K562 (cell line): ENCODE measurements around the gene MTRF1L. TPM values are rescaled to one million over a fixed set of nuclear protein-coding genes. Genes with fewer than 3 reads are reported as not detected.
A peak's percentile ranks its signal among the peaks of the same experiment; 100 is the strongest.

Experiments used
- COPS2 ChIP-seq: fragments of 450-650 bp; conservative IDR thresholded peaks from 2 replicates; pipeline ENCODE4 v1.6.1; 2016; ENCODE audit warnings: mild to moderate bottlenecking, moderate library complexity
- FOSL1 ChIP-seq: fragments of 200-800 bp; sonication (Bioruptor generic); conservative IDR thresholded peaks from 2 replicates; pipeline ENCODE4 v1.6.1; 2016; ENCODE audit warnings: missing genetic modification characterization, missing compliant biosample characterization
- FOXJ2 ChIP-seq: fragments of 200-800 bp; sonication (Bioruptor generic); IDR thresholded peaks from 2 replicates; pipeline ENCODE4 v1.6.1; 2016; ENCODE audit warnings: missing genetic modification characterization, missing compliant biosample characterization
- ID3 ChIP-seq, 2 experiments: fragments of 250-450 bp in 1 of 2; fragments of 450-650 bp in 1 of 2; sonication (Bioruptor Pico) in 1 of 2; IDR thresholded peaks; 2 replicates each; pipeline versions ENCODE4 v1.6.1 to v1.8.0; 2016 to 2021; ENCODE audit warnings: mild to moderate bottlenecking in 2 of 2, moderate library complexity in 2 of 2, missing compliant biosample characterization in 1 of 2, missing genetic modification characterization in 1 of 2
- KDM5B ChIP-seq: fragments of 200-600 bp; sonication (generic); IDR thresholded peaks from 2 replicates; pipeline ENCODE4 v1.6.1; 2012; ENCODE audit warnings: low read depth, mild to moderate bottlenecking, moderate library complexity, low read length, control low read depth, inconsistent platforms; ENCODE audit not compliant: insufficient replicate concordance
- PHF8 ChIP-seq: fragments of 200-600 bp; sonication (generic); IDR thresholded peaks from 2 replicates; pipeline ENCODE4 v1.6.1; 2012; ENCODE audit warnings: mixed run types, mild to moderate bottlenecking, inconsistent platforms, low read length, moderate library complexity, borderline replicate concordance
- POLR2G ChIP-seq: fragments of 200-400 bp; formaldehyde crosslinking; IDR thresholded peaks from 2 replicates; pipeline ENCODE4 v1.6.1; 2017; ENCODE audit warnings: low read depth, mild to moderate bottlenecking, antibody characterized with exemption, low read length, moderate library complexity
- SRSF3 ChIP-seq: fragments of 200-400 bp; formaldehyde crosslinking; IDR thresholded peaks from 2 replicates; pipeline ENCODE4 v1.6.1; 2016; ENCODE audit warnings: mild to moderate bottlenecking, low read length, moderate library complexity; ENCODE audit not compliant: insufficient read depth
- SRSF7 ChIP-seq: fragments of 200-400 bp; formaldehyde crosslinking; optimal IDR thresholded peaks from 2 replicates; pipeline ENCODE3; 2017; ENCODE audit warnings: mild to moderate bottlenecking, low read depth, low read length
- ZFX ChIP-seq: sonication (generic); formaldehyde crosslinking; IDR thresholded peaks from 2 replicates; pipeline ENCODE4 v1.8.0; 2022; ENCODE audit warnings: mild to moderate bottlenecking, missing genetic modification reagents, moderate library complexity
- ZNF445 ChIP-seq: fragments of 250-450 bp; sonication (Bioruptor Pico); IDR thresholded peaks from 2 replicates; pipeline ENCODE4 v1.4.0; 2020; ENCODE audit warnings: low read depth, mild to moderate bottlenecking, moderate library complexity
- ZNF79 ChIP-seq: fragments of 250-450 bp; sonication (Bioruptor Pico); IDR thresholded peaks from 2 replicates; pipeline ENCODE4 v1.4.0; 2020; ENCODE audit warnings: low read depth, mild to moderate bottlenecking, moderate library complexity
- polyA plus RNA-seq, 8 experiments: library from polyadenylated mRNA; depleted of rRNA in 4 of 8; stranded (reverse) in 5 of 8; unstranded in 3 of 8; fragments of >200 nt; fragmentation: Nextera tagmentation in 2 of 8; fragmentation: Illumina TruSeq in 1 of 8; extraction: Ambion mirVana in 2 of 8; extraction: Trizol in 1 of 8; gene quantifications; 2 replicates each; pipeline versions ENCODE4 v1.2.1 to v1.2.3, GENCODE V29; 2011 to 2014; ENCODE audit warnings: inconsistent platforms in 1 of 8, missing spikeins in 1 of 8
- total RNA-seq, 7 experiments: library from RNA; depleted of rRNA in 6 of 7; stranded (reverse); fragments of >200 nt in 6 of 7; fragmentation: Illumina TruSeq in 2 of 7; extraction: Trizol in 2 of 7; gene quantifications; 2 replicates each; pipeline versions ENCODE4 v1.2.1 to v1.2.3, GENCODE V29; 2011 to 2021; ENCODE audit warnings: low replicate concordance in 1 of 7
- TF ChIP-seq, protein P1 (sequence below), 2 experiments: fragments of 150-350 bp in 1 of 2; IDR thresholded peaks; 2 replicates each; pipeline ENCODE4 v1.6.1; 2012 to 2016; ENCODE audit warnings: low read depth in 2 of 2, low read length in 2 of 2, mild to moderate bottlenecking in 1 of 2, moderate library complexity in 1 of 2
- TF ChIP-seq, protein P2 (sequence below), 3 experiments: fragments of 200-800 bp in 1 of 3; fragments of 250-450 bp in 1 of 3; fragments of 450-650 bp in 1 of 3; sonication (Bioruptor Pico) in 1 of 3; sonication (Bioruptor generic) in 1 of 3; formaldehyde crosslinking in 1 of 3; IDR thresholded peaks; 2 replicates each; pipeline versions ENCODE4 v1.6.1 to v1.8.0; 2016 to 2022; ENCODE audit warnings: mild to moderate bottlenecking in 2 of 3, missing genetic modification characterization in 2 of 3, missing compliant biosample characterization in 1 of 3, moderate library complexity in 1 of 3

MTRF1L gene
- total and polyA plus RNA-seq, 9 of the 15 experiments (the other 6 are each of a cell fraction or from before 2014, with no cell fraction given) = 10.7 to 34.0 (median 30.2) TPM

DNA sequence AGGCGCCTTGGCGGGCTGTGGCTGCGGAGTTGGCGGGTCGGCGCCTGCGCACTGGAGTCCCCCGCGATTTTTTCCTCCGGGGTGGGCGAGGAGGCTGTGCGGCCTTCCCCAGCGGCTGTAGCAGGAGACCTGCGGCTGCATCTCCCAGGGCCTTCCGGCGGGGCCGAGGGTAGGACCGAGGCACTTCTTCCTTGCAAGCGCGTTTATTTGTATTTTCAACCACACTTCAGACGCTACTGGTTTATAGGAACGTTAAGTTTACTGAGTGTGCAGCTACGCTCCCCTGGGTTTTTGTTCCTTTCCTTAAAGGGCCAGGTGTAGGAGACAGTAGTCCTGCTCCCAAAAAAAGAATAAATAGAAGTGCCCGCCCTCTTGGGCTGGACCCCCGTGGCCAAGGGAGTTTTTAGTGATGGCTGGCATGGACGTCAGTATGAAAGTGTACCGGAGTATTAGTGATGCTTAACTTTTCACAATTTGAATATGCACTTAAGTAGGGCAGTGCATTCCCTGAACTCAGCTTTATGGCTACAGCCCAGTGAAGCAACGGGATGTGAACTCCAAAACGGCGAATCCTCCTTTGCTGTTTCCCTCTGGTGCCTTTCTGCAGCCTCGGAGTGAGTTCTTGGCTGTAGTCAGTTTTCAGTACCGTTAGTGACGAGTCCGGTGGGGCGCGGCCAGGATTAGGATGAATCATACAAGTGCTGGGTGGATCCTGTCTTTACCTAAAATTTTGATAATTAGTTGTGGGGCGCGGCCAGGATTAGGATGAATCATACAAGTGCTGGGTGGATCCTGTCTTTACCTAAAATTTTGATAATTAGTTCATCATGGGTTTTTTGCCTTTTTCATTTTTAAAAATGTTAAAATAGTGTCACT is 18.6 kb downstream of the MTRF1L start (continued):
- no peak for TF ChIP-seq ID3 (CRISPR knock-in tag; IDR thresholded peaks at IDR 0.05)
- TF ChIP-seq ID3 (tag; IDR thresholded peaks at IDR 0.05) = no peak
- TF ChIP-seq COPS2 = no peak
- TF ChIP-seq FOXJ2 (tag) = 0 out of 2 replicates have a peak, but pooled peaks have one; percentile 11
- TF ChIP-seq ZNF445 (CRISPR knock-in tag) = no peak
- peak; percentile 81 for TF ChIP-seq POLR2G
- no peak for TF ChIP-seq SRSF7
- TF ChIP-seq ZNF79 (CRISPR knock-in tag) = no peak
- TF ChIP-seq SRSF3 = no peak
- peak; percentile 92 for TF ChIP-seq KDM5B
- TF ChIP-seq PHF8 = peak; percentile 90
- peak; percentile 96 for TF ChIP-seq FOSL1 (tag)
- TF ChIP-seq, protein P1, sequence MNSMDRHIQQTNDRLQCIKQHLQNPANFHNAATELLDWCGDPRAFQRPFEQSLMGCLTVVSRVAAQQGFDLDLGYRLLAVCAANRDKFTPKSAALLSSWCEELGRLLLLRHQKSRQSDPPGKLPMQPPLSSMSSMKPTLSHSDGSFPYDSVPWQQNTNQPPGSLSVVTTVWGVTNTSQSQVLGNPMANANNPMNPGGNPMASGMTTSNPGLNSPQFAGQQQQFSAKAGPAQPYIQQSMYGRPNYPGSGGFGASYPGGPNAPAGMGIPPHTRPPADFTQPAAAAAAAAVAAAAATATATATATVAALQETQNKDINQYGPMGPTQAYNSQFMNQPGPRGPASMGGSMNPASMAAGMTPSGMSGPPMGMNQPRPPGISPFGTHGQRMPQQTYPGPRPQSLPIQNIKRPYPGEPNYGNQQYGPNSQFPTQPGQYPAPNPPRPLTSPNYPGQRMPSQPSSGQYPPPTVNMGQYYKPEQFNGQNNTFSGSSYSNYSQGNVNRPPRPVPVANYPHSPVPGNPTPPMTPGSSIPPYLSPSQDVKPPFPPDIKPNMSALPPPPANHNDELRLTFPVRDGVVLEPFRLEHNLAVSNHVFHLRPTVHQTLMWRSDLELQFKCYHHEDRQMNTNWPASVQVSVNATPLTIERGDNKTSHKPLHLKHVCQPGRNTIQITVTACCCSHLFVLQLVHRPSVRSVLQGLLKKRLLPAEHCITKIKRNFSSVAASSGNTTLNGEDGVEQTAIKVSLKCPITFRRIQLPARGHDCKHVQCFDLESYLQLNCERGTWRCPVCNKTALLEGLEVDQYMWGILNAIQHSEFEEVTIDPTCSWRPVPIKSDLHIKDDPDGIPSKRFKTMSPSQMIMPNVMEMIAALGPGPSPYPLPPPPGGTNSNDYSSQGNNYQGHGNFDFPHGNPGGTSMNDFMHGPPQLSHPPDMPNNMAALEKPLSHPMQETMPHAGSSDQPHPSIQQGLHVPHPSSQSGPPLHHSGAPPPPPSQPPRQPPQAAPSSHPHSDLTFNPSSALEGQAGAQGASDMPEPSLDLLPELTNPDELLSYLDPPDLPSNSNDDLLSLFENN (IDR thresholded peaks at IDR 0.05; ENCODE audit: low read depth in 2 of 2, low read length in 2 of 2) = 0 out of 4 replicates have a peak, but pooled peaks of 1 of the 2 experiments have one; percentile 25
- peak; percentile 99 for TF ChIP-seq ZFX (CRISPR knock-in tag)
- TF ChIP-seq, protein P2, sequence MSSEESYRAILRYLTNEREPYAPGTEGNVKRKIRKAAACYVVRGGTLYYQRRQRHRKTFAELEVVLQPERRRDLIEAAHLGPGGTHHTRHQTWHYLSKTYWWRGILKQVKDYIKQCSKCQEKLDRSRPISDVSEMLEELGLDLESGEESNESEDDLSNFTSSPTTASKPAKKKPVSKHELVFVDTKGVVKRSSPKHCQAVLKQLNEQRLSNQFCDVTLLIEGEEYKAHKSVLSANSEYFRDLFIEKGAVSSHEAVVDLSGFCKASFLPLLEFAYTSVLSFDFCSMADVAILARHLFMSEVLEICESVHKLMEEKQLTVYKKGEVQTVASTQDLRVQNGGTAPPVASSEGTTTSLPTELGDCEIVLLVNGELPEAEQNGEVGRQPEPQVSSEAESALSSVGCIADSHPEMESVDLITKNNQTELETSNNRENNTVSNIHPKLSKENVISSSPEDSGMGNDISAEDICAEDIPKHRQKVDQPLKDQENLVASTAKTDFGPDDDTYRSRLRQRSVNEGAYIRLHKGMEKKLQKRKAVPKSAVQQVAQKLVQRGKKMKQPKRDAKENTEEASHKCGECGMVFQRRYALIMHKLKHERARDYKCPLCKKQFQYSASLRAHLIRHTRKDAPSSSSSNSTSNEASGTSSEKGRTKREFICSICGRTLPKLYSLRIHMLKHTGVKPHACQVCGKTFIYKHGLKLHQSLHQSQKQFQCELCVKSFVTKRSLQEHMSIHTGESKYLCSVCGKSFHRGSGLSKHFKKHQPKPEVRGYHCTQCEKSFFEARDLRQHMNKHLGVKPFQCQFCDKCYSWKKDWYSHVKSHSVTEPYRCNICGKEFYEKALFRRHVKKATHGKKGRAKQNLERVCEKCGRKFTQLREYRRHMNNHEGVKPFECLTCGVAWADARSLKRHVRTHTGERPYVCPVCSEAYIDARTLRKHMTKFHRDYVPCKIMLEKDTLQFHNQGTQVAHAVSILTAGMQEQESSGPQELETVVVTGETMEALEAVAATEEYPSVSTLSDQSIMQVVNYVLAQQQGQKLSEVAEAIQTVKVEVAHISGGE (CRISPR knock-in tag; IDR thresholded peaks at IDR 0.05) = peak in 1 of 3 experiments; percentile 16; a peak in 1 of 6 replicates
